Umbilical cord (tissue), 2 donors: ENCODE measurements around the gene PCDHGC3. TPM values are rescaled to one million over a fixed set of nuclear protein-coding genes. Genes with fewer than 3 reads are reported as not detected.

Experiments used
- DNase-seq: peaks from one replicate; pipeline ENCODE4 v3.0.0-alpha.2; 2015; ENCODE audit warnings: low spot score
- total RNA-seq: library from RNA; depleted of rRNA; stranded (reverse); fragments of >200 nt; gene quantifications from one replicate; pipeline ENCODE4 v1.2.3, GENCODE V29; 2014; ENCODE audit warnings: low replicate concordance; ENCODE audit not compliant: insufficient read depth

Gene PCDHGC3
- total RNA-seq, 1 donor from 2014 or later = 42.9 TPM

GRCh38 chr5:141507387-141508091 is 31.8 kb downstream of the PCDHGC3 start:
- DNase-seq = peak; percentile 83

GRCh38 chr5:141508440-141508797 is 32.7 kb downstream of the PCDHGC3 start:
- no peak for DNase-seq

GRCh38 chr5:141508798-141509611 is 33.2 kb downstream of the PCDHGC3 start:
- DNase-seq = peak; percentile 97

- no peak for DNase-seq
These were observed 34.4 kb downstream of the PCDHGC3 start for GRCh38 chr5:141510160-141510559.

GRCh38 chr5:141510850-141511601 is 35.3 kb downstream of the PCDHGC3 start:
- DNase-seq = no peak

- no peak for DNase-seq
These were observed 36.1 kb downstream of the PCDHGC3 start for GRCh38 chr5:141511771-141512325.

GRCh38 chr5:141512390-141512910 is 36.7 kb downstream of the PCDHGC3 start:
- DNase-seq = peak; percentile 79

- peak; percentile 76 for DNase-seq
These were observed 37.3 kb downstream of the PCDHGC3 start for GRCh38 chr5:141512911-141513626.

GRCh38 chr5:141513627-141514329 is 38.0 kb downstream of the PCDHGC3 start:
- DNase-seq = peak; percentile 96

- DNase-seq = no peak
These were observed 38.8 kb downstream of the PCDHGC3 start for GRCh38 chr5:141514330-141515133.

GRCh38 chr5:141515141-141515540 is 39.4 kb downstream of the PCDHGC3 start:
- no peak for DNase-seq

- DNase-seq = no peak
These were observed 40.3 kb downstream of the PCDHGC3 start for GRCh38 chr5:141515946-141516671.

GRCh38 chr5:141516672-141517025 is 40.9 kb downstream of the PCDHGC3 start:
- no peak for DNase-seq

GRCh38 chr5:141517312-141517711 is 41.5 kb downstream of the PCDHGC3 start:
- DNase-seq = no peak

GRCh38 chr5:141517880-141518617 is 42.3 kb downstream of the PCDHGC3 start:
- DNase-seq = peak; percentile 83

GRCh38 chr5:141518618-141519015 is 42.9 kb downstream of the PCDHGC3 start:
- no peak for DNase-seq

GRCh38 chr5:141519605-141520565 is 44.1 kb downstream of the PCDHGC3 start:
- DNase-seq = no peak
